Right atrium auricular region (tissue), 2 donors: ENCODE results near the gene VAT1L. TPM values are rescaled to one million over a fixed set of nuclear protein-coding genes. Genes with fewer than 3 reads are reported as not detected.

Experiments used
- DNase-seq: peaks from one replicate; pipeline ENCODE4 v3.0.0-alpha.2; 2019; ENCODE audit warnings: low spot score
- H3K27ac ChIP-seq, 2 donors: fragments of 200-600 bp; sonication (generic); 1 replicate in 1 of 2; 2 replicates in 1 of 2; pipeline ENCODE4 v1.5.1; 2016 to 2019
- H3K27me3 ChIP-seq, 2 donors: fragments of 200-600 bp; sonication (generic); one replicate each; pipeline versions ENCODE4 v1.5.1 to v1.6.0; 2017 to 2019
- H3K36me3 ChIP-seq: fragments of 200-600 bp; sonication (generic); one replicate; pipeline ENCODE4 v1.5.1; 2016
- H3K4me1 ChIP-seq, 2 donors: fragments of 200-600 bp; sonication (generic); one replicate each; pipeline versions ENCODE4 v1.5.1 to v1.6.0; 2017 to 2019
- H3K4me3 ChIP-seq, 2 donors: fragments of 200-600 bp; sonication (generic); 1 replicate in 1 of 2; 2 replicates in 1 of 2; pipeline ENCODE4 v1.5.1; 2017 to 2019; ENCODE audit warnings: mild to moderate bottlenecking in 1 of 2, moderate library complexity in 1 of 2
- H3K9me3 ChIP-seq, 2 donors: fragments of 200-600 bp; sonication (generic); one replicate each; pipeline ENCODE4 v1.5.1; 2019
- total RNA-seq, 2 donors: library from RNA; depleted of rRNA; stranded (reverse); fragments of >200 nt; gene quantifications; one replicate each; pipeline ENCODE4 v1.1.0, GENCODE V29; 2016
- TF ChIP-seq, protein P1 (sequence below), 2 donors: fragments of 200-600 bp; sonication (generic); IDR thresholded peaks; one replicate each; pipeline ENCODE4 v1.5.1; 2019; ENCODE audit warnings: antibody characterized with exemption in 2 of 2

The VAT1L gene, protein sequence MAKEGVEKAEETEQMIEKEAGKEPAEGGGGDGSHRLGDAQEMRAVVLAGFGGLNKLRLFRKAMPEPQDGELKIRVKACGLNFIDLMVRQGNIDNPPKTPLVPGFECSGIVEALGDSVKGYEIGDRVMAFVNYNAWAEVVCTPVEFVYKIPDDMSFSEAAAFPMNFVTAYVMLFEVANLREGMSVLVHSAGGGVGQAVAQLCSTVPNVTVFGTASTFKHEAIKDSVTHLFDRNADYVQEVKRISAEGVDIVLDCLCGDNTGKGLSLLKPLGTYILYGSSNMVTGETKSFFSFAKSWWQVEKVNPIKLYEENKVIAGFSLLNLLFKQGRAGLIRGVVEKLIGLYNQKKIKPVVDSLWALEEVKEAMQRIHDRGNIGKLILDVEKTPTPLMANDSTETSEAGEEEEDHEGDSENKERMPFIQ
- total RNA-seq: 10 to 100 TPM; 10.3 to 20.6 TPM

DNA sequence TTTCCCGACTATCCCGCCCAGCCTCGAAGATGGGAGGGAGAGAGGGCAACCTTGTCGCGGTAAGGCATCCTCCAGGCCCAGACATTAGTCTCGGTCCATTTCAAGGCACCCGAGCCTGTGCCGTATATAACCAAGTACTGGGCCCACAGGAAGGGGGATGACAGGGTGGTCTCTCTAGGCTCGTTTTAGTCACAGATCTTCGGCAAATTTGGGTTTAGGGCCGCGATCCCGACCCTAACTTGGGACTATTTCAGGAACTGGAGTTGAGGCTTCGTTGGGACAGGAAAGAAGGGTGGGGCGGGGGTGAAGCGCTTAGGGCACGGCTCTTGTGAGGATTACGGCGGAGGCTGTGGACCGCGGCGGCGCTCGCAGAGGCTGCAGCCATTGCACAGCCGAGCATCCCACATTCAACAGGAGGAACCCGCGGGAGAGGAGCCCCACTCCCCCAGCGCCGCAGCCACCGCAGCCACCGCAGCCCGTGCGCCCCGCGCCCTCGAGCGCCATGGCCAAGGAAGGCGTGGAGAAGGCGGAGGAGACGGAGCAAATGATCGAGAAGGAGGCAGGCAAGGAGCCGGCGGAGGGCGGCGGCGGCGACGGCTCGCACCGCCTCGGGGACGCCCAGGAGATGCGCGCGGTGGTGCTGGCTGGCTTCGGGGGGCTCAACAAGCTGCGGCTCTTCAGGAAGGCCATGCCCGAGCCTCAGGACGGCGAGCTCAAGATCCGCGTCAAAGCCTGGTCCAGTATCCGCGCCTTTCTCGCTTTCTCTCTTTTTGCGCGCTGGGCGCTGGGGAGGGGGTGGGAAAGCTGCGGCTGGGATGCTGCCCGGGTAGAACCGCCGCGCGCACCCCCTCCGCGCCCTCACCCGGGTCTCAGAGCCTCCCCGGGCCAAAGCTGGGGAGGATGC lies at the start of gene VAT1L:
VAT1L (plus strand) TSS at position 384 of the 904 bp plus-strand sequence; CDS start at position 503, 119 bp downstream.
- peak within 1 kb of the TSS in 1 of 2 donors; percentile 11 for H3K27ac ChIP-seq
- H3K27me3 ChIP-seq: no peaks in the 10 kb centered on the region
- H3K36me3 ChIP-seq: no peaks in the 10 kb centered on the region
- peak within 1 kb of the TSS; percentile 66 to 71 for H3K4me3 ChIP-seq
- DNase-seq: no peak
- peaks cover 0 to 22% of the 10 kb centered on the region in 2 donors for H3K4me1 ChIP-seq
- TF ChIP-seq, protein P1, sequence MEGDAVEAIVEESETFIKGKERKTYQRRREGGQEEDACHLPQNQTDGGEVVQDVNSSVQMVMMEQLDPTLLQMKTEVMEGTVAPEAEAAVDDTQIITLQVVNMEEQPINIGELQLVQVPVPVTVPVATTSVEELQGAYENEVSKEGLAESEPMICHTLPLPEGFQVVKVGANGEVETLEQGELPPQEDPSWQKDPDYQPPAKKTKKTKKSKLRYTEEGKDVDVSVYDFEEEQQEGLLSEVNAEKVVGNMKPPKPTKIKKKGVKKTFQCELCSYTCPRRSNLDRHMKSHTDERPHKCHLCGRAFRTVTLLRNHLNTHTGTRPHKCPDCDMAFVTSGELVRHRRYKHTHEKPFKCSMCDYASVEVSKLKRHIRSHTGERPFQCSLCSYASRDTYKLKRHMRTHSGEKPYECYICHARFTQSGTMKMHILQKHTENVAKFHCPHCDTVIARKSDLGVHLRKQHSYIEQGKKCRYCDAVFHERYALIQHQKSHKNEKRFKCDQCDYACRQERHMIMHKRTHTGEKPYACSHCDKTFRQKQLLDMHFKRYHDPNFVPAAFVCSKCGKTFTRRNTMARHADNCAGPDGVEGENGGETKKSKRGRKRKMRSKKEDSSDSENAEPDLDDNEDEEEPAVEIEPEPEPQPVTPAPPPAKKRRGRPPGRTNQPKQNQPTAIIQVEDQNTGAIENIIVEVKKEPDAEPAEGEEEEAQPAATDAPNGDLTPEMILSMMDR (IDR thresholded peaks at IDR 0.05): no peak
- no peaks in the 10 kb centered on the region for H3K9me3 ChIP-seq

DNA sequence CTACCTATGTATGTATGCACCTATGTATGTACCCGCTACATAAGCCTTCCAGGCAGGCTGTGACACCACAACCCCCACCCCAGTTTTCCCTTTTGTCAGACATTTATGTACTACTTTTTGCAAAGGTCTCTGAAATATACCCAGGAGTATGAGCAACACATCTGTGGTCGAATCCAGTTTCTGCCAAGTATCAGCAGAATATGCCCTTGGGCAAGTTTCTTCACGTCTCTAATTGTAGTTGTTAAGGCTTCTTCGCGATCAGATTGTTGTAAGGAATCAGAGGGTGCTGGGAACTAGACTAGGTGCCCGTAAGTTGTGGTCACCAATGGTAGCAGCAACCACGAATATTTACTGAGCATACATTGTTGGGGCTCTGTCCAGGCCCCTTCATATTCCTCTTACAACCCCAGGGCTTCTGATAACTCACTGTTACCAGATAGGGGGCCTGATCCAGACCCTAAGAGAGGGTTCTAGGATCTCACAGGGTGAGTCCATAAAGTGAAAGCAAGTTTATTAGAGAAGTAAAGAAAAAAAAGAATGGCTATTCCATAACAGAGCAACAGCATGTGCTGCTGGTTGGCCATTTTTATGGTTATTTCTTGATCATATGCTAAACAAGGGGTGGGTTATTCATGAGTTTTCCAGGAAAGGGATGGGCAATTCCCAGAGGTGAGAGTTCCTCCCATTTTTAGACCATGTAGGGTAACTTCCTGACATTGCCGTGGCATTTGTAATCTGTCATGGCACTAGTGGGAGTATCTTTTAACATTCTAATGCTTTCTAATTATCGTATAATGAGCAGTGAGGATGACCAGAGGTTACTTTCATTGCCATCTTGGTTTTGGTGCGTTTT lies 49.4 kb upstream of the VAT1L start:
- DNase-seq: no peak
- no peak overlapping the region for H3K27ac ChIP-seq
- H3K36me3 ChIP-seq: no peaks in the 10 kb centered on the region
- no peaks in the 10 kb centered on the region for H3K4me1 ChIP-seq
- H3K9me3 ChIP-seq: no peaks in the 10 kb centered on the region
- no peaks in the 10 kb centered on the region for H3K27me3 ChIP-seq
- TF ChIP-seq, protein P1 (IDR thresholded peaks at IDR 0.05): no peak
- no peak overlapping the region for H3K4me3 ChIP-seq

DNA sequence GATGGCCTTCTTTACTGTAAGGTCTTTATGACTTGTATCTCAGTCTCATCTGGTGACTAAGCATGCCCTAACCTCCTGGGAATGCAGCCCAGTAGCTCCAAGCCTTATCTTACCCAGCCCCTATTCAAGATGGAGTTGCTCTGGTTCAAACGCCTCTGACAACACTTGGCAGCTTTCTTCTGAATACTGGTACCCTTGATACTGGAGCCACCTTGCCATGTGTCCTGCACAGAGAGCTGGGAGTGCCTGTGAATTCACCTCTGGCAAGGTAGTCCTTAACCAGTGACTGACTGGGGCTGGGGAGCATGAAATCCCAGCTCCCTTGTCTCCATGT lies 48.8 kb upstream of the VAT1L start:
- H3K4me1 ChIP-seq: no peaks in the 10 kb centered on the region
- H3K27ac ChIP-seq: no peak overlapping the region
- no peaks in the 10 kb centered on the region for H3K36me3 ChIP-seq
- H3K27me3 ChIP-seq: no peaks in the 10 kb centered on the region
- no peaks in the 10 kb centered on the region for H3K9me3 ChIP-seq
- TF ChIP-seq, protein P1 (IDR thresholded peaks at IDR 0.05): no peak
- DNase-seq: no peak
- no peak overlapping the region for H3K4me3 ChIP-seq

DNA sequence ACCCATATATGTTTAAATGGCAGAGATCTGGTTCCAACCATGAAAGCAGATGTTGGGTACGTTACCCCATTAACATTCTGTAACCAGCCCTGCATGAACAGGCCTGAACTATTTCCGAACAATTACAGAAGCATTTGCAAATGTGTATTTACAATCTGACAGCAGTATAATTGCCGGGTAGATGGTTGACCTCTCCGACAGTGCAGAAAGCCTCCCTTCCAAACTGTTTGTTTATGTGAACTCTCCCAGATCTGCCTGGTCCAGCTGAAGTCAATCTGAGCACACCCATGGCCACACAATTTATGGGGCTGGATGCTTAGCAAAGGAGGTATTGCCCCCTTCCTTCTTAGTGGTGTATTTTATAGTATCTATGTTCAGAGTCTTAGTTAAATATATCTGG lies 44.2 kb upstream of the VAT1L start:
- Histone ChIP-seq H3K4me3 (no peak overlapping the region), H3K27ac (no peak overlapping the region), H3K36me3 (no peaks in the 10 kb centered on the region), H3K27me3 (no peaks in the 10 kb centered on the region), H3K9me3 (no peaks in the 10 kb centered on the region), H3K4me1 (no peaks in the 10 kb centered on the region)
- no peak for DNase-seq
- TF ChIP-seq, protein P1 (IDR thresholded peaks at IDR 0.05): no peak

DNA sequence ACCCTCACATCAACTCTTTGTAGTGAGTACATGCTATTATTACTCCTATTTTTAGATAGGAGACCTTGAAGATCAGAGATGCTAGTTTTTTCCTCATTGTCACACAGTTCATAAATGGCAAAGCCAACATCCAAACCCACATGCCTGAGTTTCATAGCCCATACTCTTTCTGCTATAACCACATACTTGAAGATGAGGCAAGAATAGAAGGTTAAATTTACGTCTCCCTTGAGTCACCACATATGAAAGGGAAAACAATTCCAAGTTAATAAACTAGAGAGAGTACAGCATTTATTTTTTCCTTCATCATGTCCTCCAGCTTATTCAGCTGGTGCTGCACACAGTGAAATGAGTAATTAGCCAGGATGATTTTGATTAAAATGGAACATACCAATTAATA lies 42.4 kb upstream of the VAT1L start:
- Histone ChIP-seq H3K4me1 (no peaks in the 10 kb centered on the region), H3K4me3 (no peak overlapping the region), H3K27ac (no peak overlapping the region), H3K27me3 (no peaks in the 10 kb centered on the region), H3K36me3 (no peaks in the 10 kb centered on the region), H3K9me3 (no peaks in the 10 kb centered on the region)
- TF ChIP-seq, protein P1 (IDR thresholded peaks at IDR 0.05): no peak
- DNase-seq: no peak
